Adrenal gland (tissue), 5 donors: Measurements from ENCODE around the gene RNASE7.

Experiments
- CTCF ChIP-seq, 6 experiments: fragments of 450-650 bp in 4 of 6; fragments of 200-600 bp in 2 of 6; sonication (generic) in 1 of 6; IDR thresholded peaks; 1 replicate in 5 of 6; 2 replicates in 1 of 6; pipeline versions ENCODE4 v1.5.1 to v1.8.0; 2016 to 2021; ENCODE audit warnings: antibody characterized with exemption in 6 of 6, mild to moderate bottlenecking in 2 of 6, moderate library complexity in 1 of 6
- POLR2A ChIP-seq, 2 donors: fragments of 450-650 bp; IDR thresholded peaks; one replicate each; pipeline ENCODE4 v1.6.1; 2017; ENCODE audit warnings: antibody characterized with exemption in 2 of 2, mild to moderate bottlenecking in 2 of 2, moderate library complexity in 1 of 2
- donor health status: DM: no; HTN: no; CAD: no.

DNA sequence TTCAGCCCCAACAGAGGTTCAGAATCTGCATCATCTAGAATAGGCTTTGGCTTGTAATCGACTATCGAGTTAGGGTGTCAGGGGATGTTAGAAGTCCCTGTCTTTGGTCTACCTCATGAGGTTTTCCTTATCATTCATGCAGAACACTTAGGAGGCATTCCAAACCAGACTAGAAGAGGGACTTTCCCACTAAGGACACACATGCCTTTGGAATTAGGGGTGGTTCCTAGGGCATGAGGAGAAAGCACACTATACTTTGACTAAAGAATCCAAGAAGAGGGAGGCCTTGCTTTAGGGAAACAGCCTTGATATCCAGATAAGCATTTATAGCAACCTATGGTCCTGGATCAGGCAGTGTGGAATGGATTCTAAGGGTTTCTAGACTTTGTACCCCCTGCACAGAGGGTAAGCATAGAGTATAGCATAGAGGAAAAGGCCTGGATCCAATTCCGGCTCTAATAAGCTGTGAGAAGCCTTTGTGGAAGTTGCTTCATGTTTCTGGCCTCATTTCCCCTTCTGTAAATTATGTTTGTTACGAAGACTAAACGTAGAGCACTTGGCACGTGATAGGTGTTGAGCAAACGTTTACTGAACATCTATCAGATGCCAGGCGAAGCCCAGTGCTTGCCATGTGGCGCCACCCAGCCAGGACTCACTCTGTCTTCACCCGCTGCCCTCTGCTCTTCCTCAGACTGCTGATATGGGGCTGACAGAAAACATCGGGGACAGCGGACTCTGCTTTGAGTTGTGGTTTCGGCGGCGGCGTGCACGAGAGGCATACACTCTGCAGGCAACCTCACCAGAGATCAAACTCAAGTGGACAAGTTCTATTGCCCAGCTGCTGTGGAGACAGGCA, 43.1 kb downstream of the RNASE7 start:
- TF ChIP-seq CTCF (IDR thresholded peaks at IDR 0.05): no peak
- peak in 1 of 2 donors; percentile 11 for TF ChIP-seq POLR2A (IDR thresholded peaks at IDR 0.05)
